ENCODE measurements around the gene SCAPER.

DNA sequence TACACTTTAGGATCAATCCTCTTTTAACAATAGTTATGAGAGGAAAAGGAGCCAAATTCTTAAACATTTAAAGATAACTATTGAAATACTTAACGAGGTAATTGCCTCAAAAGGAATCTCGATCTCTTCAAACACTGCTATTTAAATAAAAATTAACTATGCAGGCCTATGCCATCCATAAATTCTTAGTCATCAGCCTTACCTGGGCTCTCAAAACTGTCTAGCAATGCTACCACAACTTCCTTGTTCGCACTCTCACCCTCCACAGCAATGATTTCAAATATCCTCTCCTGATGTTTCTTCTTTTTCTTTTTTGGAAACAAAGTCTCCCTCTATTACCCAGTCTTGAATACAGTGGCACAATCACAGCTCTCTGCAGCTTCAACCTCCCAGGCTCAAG lies 606.2 kb downstream of the SCAPER start:
- TF ChIP-seq, protein P1, sequence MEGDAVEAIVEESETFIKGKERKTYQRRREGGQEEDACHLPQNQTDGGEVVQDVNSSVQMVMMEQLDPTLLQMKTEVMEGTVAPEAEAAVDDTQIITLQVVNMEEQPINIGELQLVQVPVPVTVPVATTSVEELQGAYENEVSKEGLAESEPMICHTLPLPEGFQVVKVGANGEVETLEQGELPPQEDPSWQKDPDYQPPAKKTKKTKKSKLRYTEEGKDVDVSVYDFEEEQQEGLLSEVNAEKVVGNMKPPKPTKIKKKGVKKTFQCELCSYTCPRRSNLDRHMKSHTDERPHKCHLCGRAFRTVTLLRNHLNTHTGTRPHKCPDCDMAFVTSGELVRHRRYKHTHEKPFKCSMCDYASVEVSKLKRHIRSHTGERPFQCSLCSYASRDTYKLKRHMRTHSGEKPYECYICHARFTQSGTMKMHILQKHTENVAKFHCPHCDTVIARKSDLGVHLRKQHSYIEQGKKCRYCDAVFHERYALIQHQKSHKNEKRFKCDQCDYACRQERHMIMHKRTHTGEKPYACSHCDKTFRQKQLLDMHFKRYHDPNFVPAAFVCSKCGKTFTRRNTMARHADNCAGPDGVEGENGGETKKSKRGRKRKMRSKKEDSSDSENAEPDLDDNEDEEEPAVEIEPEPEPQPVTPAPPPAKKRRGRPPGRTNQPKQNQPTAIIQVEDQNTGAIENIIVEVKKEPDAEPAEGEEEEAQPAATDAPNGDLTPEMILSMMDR (IDR thresholded peaks at IDR 0.05 in 2 of 3, conservative IDR thresholded peaks at IDR 0.05 in 1 of 3; ENCODE audit: borderline replicate concordance in 1 of 3, insufficient read depth in 1 of 3, low read depth in 2 of 3, low read length in 2 of 3): no peak
- TF ChIP-seq EZH2phosphoT487 (IDR thresholded peaks at IDR 0.05; ENCODE audit: borderline replicate concordance) (no peak), POLR2A (IDR thresholded peaks at IDR 0.05; ENCODE audit: borderline replicate concordance, extremely low read depth, insufficient read depth, insufficient read length) (no peak), RAD21 (IDR thresholded peaks at IDR 0.05; ENCODE audit: low read depth) (no peak), EGR1 (IDR thresholded peaks at IDR 0.05; ENCODE audit: low read depth) (no peak), EZH2 (IDR thresholded peaks at IDR 0.05) (no peak), JUND (IDR thresholded peaks at IDR 0.05) (no peak), SIN3A (IDR thresholded peaks at IDR 0.05; ENCODE audit: low read depth) (no peak), SP1 (IDR thresholded peaks at IDR 0.05; ENCODE audit: low read depth) (no peak), TCF7L2 (IDR thresholded peaks at IDR 0.05; ENCODE audit: borderline replicate concordance, extremely low read depth, insufficient read depth, insufficient read length) (no peak)
- TF ChIP-seq, protein P2, sequence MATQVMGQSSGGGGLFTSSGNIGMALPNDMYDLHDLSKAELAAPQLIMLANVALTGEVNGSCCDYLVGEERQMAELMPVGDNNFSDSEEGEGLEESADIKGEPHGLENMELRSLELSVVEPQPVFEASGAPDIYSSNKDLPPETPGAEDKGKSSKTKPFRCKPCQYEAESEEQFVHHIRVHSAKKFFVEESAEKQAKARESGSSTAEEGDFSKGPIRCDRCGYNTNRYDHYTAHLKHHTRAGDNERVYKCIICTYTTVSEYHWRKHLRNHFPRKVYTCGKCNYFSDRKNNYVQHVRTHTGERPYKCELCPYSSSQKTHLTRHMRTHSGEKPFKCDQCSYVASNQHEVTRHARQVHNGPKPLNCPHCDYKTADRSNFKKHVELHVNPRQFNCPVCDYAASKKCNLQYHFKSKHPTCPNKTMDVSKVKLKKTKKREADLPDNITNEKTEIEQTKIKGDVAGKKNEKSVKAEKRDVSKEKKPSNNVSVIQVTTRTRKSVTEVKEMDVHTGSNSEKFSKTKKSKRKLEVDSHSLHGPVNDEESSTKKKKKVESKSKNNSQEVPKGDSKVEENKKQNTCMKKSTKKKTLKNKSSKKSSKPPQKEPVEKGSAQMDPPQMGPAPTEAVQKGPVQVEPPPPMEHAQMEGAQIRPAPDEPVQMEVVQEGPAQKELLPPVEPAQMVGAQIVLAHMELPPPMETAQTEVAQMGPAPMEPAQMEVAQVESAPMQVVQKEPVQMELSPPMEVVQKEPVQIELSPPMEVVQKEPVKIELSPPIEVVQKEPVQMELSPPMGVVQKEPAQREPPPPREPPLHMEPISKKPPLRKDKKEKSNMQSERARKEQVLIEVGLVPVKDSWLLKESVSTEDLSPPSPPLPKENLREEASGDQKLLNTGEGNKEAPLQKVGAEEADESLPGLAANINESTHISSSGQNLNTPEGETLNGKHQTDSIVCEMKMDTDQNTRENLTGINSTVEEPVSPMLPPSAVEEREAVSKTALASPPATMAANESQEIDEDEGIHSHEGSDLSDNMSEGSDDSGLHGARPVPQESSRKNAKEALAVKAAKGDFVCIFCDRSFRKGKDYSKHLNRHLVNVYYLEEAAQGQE (IDR thresholded peaks at IDR 0.05; ENCODE audit: low read depth): no peak

Data from HCT116 (cell line).